Measurements from ENCODE around the gene CTSW.
A peak's percentile ranks its signal among the peaks of the same experiment; 100 is the strongest.

The CTSW gene

DNA sequence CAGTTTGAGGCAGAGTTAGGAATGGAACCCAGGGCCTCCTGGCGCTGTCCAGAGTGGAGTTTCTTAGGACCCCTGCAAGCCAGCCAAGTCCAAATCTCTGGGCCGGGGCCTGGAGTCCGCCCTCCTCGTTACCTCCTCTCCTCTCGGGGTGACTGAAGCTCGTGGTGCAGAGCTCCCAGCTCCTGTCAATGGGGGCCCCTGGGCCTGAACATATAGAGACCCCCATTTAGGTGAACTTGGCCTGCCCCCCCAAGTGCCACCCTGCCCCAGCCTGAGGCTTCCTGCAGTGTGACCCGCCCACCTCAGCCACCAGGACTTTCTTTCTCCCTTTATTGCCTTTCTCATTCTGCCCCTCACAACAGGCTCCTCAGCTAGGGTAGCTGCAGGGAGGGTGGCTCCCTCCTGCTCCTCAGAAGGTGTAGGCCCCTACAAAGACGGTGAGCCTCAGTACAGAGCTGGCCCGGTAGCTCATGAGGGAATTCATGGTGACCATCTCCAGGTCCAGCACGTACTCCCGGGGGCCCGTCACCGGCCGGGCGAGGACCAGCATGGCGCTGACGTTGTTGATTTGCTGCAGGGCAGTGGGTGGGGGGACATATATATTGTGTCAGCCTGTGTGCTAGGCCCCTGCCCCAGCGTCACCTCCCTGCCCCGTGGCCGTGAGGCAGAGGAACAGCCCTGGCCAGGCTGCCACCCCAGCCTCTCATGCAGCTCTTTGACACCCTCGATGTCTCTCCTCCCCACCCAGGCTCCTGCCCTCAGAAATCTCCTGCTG is 12.9 kb upstream of the CTSW start:
- H3K4me1 ChIP-seq, result peaks cover 0 to 33% (median 29%) of the 10 kb centered on the region in 4 donors
- peaks cover 37 to 87% (median 73%) of the 10 kb centered on the region in 3 donors for H3K36me3 ChIP-seq
- TF ChIP-seq, protein P1, sequence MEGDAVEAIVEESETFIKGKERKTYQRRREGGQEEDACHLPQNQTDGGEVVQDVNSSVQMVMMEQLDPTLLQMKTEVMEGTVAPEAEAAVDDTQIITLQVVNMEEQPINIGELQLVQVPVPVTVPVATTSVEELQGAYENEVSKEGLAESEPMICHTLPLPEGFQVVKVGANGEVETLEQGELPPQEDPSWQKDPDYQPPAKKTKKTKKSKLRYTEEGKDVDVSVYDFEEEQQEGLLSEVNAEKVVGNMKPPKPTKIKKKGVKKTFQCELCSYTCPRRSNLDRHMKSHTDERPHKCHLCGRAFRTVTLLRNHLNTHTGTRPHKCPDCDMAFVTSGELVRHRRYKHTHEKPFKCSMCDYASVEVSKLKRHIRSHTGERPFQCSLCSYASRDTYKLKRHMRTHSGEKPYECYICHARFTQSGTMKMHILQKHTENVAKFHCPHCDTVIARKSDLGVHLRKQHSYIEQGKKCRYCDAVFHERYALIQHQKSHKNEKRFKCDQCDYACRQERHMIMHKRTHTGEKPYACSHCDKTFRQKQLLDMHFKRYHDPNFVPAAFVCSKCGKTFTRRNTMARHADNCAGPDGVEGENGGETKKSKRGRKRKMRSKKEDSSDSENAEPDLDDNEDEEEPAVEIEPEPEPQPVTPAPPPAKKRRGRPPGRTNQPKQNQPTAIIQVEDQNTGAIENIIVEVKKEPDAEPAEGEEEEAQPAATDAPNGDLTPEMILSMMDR (IDR thresholded peaks at IDR 0.05), result no peak

DNA sequence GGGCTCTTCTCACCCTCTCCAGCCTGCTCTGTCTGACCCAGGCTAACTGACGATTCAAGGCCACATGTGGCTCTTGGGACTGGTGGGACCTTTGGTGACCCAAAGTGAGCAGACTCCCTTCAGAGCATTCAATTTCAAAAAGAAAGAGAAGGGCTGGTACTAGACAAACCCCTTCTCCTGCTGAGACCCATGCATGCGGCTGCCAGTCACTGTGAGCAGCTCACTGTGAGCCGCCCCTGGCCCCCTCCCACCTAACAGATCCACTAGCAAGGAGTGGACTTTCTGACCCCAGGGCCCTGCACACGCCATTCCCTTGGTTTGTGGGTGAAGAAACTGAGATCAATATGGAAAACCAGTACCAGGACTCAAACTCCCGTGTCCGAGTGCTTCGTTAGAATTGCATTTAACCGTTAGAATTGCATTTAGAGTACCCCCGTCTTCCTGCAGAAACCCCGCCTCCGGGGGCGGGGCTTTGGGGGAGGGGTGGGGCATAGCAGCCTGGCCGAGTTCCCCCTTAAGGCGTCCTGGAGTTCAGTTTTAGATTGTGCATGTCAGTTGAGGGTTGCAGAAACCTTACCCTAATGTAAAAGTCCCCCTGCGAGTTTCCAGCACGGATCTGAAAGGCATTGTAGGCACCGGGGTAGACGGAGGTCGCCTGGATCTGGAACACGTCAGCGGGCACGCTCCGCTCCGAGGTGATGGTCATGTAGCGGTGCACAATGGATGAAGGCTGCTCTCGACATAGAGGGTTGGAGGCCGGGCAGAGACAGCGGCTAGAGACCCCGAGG is 12.2 kb upstream of the CTSW start:
- Histone ChIP-seq H3K27ac (no peak overlapping the region), H3K4me1 (peaks cover 0 to 32% (median 24%) of the 10 kb centered on the region in 4 donors), H3K9me3 (no peaks in the 10 kb centered on the region), H3K27me3 (no peaks in the 10 kb centered on the region), H3K4me3 (no peak overlapping the region), H3K36me3 (peaks cover 29 to 80% (median 68%) of the 10 kb centered on the region in 3 donors)
- TF ChIP-seq, protein P1 (IDR thresholded peaks at IDR 0.05), result no peak
- no peak for DNase-seq
- intact Hi-C loops (cut with DNase I; ENCODE audit: low total_unique reads), result no loop called here

More for the DNA sequence above, 12.9 kb upstream of the CTSW start:
- no peak for DNase-seq
- intact Hi-C loops (cut with DNase I; ENCODE audit: low total_unique reads), result no loop called here
- Histone ChIP-seq H3K4me3 (no peak overlapping the region), H3K27me3 (no peaks in the 10 kb centered on the region), H3K9me3 (no peaks in the 10 kb centered on the region), H3K27ac (no peak overlapping the region)

DNA sequence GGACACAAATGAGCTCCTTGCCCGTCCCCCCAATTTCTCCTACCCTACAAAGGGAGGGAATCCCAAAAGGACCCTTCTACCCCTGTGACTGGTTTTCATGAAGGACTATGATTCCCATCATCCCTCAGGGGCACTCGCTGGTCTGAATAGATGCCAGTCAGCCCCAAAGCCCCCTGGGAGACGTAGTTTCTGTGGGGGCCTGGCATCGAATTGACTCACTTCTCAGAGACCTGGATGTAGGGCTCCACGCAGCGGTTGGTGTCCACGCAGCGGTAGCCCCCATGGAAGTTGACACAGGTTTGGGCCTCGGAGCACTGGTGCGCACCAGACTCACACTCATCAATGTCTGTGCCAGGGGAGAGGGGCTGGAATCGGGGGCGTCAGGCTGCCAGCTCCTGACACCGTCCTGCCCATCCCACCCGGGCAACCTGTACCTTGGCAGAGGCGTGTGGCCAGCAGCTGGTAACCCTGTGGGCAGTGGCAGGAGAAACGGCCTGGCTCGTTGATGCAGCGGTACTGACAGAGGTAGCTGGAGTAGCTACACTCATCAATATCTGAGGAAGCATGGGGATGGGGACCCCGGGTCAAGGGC is 11.5 kb upstream of the CTSW start:
- Histone ChIP-seq H3K27me3 (no peaks in the 10 kb centered on the region), H3K27ac (peak overlapping the region in 1 of 2 donors; percentile 3), H3K4me3 (no peak overlapping the region), H3K4me1 (peaks cover 0 to 32% (median 20%) of the 10 kb centered on the region in 4 donors), H3K36me3 (peaks cover 23 to 73% (median 61%) of the 10 kb centered on the region in 3 donors), H3K9me3 (no peaks in the 10 kb centered on the region)
- TF ChIP-seq, protein P1 (IDR thresholded peaks at IDR 0.05), result no peak
- DNase-seq, result peak in 1 of 2 donors; percentile 69
- intact Hi-C loops (cut with DNase I; ENCODE audit: low total_unique reads), result no loop called here

DNA sequence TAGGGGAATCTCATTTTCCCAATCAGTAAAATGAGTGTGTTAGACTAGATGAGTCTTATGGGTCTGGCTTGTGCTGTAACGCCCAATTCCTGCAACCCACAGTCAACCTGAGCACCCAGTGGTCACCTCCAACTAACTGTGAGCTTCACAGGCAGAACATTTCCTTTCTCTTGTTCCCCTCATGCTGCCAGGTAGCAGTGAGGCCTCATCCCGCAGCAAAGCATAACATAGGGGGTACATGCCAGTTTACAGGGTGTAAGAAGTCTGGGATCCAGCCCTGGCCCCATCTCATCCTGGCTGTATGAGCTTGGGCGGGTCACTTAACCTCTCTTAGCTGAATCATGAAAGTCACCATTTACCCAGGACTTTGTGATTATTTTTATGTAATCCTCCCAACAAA is 10.7 kb upstream of the CTSW start:
- Histone ChIP-seq H3K27ac (peak overlapping the region in 1 of 2 donors; percentile 3), H3K4me3 (no peak overlapping the region), H3K36me3 (peaks cover 18 to 66% (median 54%) of the 10 kb centered on the region in 3 donors), H3K27me3 (no peaks in the 10 kb centered on the region), H3K9me3 (no peaks in the 10 kb centered on the region), H3K4me1 (peaks cover 0 to 31% (median 23%) of the 10 kb centered on the region in 4 donors)
- DNase-seq, result no peak
- intact Hi-C loops (cut with DNase I; ENCODE audit: low total_unique reads), result no loop called here
- TF ChIP-seq, protein P1 (IDR thresholded peaks at IDR 0.05), result no peak

DNA sequence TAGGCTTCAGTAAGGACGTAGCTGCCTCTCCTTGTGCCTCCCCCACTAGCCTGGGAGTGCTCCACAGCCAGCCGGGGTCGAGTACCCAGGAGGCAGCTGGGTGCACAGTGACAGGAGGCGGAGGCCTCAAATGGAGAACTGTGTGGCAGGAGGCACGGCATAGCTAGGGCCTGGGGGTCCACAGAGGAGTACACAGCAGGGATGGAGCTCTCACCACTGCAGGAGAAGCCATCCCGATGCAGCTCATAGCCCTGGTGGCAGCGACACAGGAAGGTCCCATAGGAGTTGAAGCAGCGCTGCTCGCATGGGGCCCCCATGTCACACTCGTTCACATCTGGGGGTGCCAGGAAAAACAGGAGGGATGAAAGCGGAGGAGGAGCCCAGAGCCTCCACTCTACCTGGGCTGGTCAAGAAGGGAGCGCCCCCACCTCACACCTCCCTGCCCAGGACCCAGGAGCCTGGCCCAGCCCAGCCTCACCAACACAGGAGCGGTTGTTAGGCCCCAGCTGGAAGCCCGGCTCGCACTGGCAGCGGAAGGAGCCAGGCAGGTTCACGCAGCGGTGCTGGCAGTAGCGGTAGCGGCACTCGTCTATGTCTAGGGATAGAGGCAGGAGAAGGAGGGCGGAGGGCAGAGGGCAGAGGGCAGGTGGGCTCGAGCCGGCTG is 9.9 kb upstream of the CTSW start:
- peak in 1 of 2 donors; percentile 65 for DNase-seq
- Histone ChIP-seq H3K4me3 (no peak overlapping the region), H3K36me3 (peaks cover 9 to 57% (median 45%) of the 10 kb centered on the region in 3 donors), H3K4me1 (peaks cover 0 to 34% (median 26%) of the 10 kb centered on the region in 4 donors), H3K9me3 (no peaks in the 10 kb centered on the region), H3K27me3 (no peaks in the 10 kb centered on the region), H3K27ac (peak overlapping the region in 1 of 2 donors; percentile 98)
- intact Hi-C loops (cut with DNase I; ENCODE audit: low total_unique reads), result no loop called here
- TF ChIP-seq, protein P1 (IDR thresholded peaks at IDR 0.05), result no peak

All from tibial artery (tissue), 4 donors.